ENCODE measurements around the gene MPDZ.
A peak's percentile ranks its signal among the peaks of the same experiment; 100 is the strongest.

MPDZ gene

DNA sequence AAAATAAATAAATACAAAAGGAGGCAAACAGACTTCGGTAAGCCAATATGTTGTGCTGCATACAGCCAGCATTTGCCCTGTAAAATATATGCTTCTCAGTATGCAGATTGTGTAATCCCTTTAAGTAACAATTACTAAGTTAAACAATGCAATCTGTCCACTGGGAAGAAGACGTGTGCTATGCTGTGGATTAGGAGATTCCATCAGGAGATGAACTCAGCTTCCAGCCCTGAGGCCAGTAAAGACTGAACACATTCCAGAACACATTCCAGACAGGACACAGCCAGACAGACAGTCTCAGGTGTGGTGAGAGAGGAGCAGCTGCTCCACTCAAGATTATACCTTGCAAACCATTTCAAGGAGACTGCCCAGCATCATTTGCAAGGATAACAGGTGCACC is 97.8 kb downstream of the MPDZ start:
- DNase-seq (ENCODE audit: low read depth): peak; percentile 53

DNA sequence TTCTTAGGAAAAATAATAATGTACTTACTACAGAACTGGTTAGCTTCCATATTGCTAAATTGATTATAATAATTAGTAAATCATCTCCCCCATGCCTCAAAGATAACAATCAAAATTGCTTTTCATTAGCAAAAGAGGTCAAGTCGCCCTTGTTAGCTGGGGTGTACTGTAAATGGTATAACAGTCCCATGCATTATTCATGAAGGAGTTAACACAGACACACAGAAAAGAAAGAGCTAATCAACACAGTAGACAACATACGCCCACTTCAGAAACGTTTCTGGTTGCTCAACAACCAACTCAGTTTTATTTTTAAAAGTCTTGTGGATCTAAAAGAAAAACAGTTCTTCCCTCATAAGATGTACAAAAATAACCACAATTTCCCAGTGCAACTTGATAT is 100.2 kb downstream of the MPDZ start:
- DNase-seq (ENCODE audit: low read depth): no peak

DNA sequence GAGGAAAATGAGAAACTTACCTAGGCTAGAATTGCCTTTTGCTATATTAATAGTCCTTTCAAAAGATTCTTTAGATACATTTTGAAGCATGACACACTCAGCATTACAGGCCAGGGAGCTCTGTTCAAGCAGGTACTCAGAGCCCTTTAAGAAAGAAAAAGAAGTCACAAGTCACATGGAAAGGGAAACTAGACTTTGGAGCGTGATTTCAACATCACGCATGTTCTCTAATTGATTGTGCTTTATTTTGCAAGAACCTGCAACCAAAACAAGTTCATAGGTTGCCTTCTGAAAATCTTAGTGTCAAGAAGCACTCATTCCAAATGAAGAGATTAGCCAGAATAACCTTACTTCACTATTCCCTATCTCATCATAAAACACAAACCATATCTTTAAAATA is 103.8 kb downstream of the MPDZ start:
- DNase-seq (ENCODE audit: low read depth): no peak

DNA sequence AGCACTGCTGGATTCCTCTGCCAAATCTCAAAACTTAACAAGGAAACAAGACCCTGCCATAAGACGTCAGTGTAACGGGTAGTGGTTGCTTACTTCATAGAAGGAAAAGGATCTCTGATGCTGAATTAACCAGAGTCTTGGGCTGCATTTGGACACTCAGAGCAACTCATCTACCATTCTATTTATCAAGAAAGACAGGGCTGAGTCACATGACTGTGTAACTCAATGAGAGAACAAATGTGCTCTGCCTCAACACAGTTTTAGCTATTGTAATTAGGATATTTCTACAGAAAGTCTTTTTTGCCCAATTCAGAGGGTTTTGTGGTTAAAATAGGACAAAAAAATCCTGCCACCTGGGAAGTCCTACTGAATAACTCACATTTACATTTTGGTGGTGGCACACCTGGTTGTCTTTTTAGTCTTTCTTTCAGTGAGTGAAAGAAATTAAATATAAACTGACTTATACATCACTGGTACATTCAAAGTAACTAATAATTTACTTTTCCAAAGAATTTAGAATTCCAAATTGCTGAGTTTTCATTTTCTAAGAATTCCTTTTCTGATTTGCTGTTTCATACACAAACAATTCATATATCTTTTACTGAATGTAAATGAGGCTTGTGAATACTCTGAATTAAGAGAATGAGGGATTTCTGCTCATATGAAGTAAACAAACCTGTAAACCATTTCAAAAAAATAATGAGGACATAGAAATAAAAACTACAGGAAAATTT is 104.4 kb downstream of the MPDZ start:
- no peak for DNase-seq (ENCODE audit: low read depth)

DNA sequence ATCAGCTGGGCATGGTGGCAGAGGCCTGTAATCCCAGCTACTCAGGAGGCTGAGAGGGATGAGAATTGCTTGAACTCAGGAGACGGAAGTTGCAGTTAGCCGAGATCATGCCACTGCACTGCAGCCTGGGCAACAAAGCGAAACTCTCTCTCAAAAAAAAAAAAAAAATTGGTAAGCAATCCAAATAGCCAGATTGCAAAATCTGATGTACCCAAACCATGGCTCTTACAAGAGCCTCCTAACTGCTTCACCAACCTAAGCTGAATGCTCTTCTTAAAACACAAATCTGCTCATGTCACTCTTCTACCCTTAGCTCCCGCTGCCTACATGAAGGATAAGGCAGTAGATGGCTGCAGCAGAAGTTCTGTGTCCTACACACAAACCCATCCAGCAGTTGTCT is 105.9 kb downstream of the MPDZ start:
- DNase-seq (ENCODE audit: low read depth): no peak

DNA sequence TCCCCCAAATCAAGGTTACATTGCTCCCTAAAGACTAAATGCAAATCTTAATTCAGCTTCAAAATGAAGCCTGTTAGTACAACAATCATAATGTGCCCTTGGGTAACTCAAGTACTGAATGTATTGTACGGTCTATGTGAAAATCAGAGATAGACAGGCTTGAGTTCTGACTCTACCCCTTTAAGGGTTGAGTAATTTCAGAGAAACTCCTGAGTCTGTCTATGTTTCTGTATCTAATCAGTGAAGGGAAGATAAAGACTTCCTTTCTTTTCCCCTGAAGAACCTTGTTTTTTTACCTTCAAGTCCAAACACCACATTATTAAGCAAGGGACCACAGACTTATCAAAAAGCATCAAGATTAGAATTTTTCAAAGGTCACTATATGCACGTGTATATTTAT is 108.2 kb downstream of the MPDZ start:
- no peak for DNase-seq (ENCODE audit: low read depth)

DNA sequence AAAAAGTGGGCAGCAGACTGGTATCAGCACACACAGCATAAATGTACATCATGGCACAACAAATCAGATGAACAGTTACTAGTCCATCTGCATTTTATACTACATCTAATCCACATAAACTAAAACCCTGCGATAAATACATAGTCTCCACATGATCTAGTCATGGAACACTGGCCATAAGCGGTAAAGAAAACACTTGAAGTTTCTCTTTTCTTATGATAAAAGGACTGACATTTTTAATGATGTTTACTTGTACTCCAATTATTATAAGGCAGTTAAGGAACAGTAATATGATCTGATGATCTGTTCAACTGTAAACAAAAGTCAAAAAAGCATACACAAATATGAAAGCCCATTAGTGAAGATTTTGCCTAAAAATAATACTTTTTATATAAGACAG is 112.5 kb downstream of the MPDZ start:
- DNase-seq (ENCODE audit: low read depth): no peak

DNA sequence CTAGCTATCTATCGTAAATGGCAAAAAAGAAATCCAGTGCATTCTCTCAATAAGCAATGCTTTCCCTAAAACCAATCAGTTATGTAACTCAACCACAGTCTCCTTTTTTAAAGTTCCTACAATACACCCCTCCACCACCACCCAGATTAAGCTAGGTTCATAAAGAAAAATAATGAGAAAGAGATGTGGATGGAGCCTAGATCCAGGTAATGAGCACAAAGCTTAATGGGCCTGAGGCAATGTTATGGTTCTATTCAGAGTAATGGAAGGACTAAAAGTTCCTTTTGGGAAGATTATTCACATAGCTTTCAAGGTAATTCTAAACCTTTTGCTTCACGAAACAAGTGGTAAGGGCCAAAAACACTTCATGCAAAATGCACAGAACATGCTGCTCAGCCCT is 113.5 kb downstream of the MPDZ start:
- no peak for DNase-seq (ENCODE audit: low read depth)

DNA sequence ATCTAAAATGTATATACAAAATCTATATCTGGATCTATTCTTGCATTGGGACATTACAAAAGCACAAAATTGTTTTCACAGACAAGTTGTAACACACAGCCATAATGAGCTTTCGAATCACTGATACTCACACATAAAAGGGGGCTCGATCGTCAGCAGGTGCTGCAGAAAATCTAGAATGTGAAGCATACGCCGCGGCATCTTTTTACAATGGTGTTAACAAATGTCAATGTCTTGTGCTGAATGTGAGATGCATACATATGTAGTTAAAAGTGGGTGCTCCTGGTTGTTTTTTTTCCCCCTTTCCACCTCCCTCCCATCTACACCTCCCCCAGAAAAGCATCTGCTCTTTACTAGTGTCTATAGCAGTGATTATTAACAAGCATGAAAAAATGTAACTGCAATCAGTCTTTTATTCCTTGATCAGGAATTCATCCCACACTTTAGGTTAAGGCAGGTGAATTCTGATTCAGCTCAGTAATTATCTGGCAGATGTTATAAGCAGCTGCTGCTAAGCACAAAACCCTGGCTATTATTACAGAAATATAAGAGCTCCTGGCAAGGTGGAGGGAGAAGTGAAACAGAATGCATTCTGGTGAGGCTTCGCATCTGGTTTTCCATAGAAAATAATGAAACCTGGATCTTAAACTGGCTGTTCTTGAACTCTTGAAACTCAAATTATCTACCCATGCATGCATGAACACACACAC is 114.1 kb downstream of the MPDZ start:
- DNase-seq (ENCODE audit: low read depth): no peak

DNA sequence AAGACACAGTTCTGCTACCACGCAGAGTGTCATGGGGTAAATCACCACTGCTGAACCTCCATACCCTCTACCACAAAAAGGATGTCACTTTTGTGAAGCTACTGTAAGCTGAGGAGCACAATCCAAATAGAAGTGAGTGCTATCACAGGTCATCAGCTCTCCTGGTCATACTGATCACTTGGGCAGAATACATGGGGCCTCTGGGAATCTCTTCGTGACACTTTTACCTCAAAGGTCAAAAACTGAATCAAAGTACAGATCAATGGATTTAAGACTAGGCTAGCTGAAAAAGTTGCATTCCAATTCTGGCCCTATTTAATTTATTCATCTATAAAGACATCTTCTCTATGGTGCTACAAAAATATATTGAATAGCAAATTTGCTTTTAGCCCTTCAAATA is 115.5 kb downstream of the MPDZ start:
- no peak for DNase-seq (ENCODE audit: low read depth)

DNA sequence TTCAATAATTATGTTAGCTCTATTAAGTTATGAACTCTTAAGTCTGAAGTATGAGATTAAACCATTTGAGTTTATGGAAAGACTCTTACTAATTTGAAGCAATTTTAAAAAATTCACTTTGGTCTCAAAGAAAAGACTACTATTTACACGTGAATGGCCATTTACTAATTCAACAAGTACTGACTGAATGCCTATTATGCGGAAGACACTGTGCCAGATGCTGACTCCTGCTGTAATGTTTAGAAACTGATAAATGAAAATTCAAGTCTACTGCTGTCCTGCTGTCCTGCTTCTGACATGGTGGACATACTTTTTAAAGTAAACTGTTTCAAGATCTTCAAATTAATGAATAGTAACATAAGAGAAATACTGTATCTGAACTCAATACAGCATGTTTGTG is 116.2 kb downstream of the MPDZ start:
- DNase-seq (ENCODE audit: low read depth): no peak

DNA sequence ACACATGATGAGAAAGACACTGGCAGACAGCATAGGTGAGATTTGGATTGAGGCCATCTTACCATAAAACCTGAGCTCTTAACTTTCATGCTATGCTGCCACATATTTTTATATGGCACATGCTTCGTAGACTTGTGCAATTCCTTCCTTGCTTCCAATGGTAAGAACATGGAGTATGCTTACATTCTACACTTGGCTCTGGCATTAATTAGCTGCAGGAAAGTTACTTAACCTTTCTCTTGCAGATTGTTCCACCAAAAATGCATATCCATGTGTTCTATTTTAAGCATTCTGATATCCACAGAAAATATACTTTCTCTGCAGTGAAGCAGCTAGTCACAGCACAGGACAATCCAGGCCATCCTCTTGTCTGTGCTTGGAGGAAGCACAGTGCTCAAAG is 119.4 kb downstream of the MPDZ start:
- no peak for DNase-seq (ENCODE audit: low read depth)

DNA sequence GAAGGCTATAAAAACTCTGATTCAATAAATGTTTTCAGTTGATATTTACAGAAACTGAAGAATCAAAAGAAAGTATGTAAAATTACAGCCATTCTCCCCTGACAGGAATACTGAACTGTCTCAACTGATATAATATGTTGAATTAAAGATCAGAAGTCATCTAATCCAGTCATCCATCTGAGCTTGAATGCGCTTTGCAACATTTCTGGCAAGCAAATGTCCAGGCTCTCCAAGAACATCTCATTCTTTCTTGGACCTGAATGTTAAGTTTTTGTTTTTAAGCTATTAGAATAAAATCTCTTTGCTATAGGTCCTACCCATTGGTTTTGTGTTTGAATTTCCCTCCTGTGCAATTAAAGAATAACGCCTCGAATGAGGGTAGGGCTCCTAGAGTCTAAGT is 120.5 kb downstream of the MPDZ start:
- no peak for DNase-seq (ENCODE audit: low read depth)

DNA sequence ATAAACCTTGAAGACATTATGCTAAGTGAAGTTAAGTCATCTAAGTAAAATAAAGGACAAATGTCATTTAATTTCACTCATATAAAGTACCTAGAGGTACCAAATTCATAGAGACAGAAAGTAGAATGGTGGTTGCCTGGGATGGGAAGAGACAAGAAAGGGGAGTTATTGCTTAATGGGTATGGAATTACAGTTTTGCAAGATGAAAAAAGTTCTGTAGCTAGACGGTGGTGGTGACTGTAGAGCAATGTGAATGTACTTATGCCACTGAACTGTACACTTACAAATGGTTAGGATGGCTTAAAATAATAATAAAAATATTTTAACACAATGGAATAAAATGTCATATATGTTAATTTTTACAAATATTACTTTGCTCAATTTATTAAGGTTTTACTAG is 128.0 kb downstream of the MPDZ start:
- DNase-seq (ENCODE audit: low read depth): no peak

DNA sequence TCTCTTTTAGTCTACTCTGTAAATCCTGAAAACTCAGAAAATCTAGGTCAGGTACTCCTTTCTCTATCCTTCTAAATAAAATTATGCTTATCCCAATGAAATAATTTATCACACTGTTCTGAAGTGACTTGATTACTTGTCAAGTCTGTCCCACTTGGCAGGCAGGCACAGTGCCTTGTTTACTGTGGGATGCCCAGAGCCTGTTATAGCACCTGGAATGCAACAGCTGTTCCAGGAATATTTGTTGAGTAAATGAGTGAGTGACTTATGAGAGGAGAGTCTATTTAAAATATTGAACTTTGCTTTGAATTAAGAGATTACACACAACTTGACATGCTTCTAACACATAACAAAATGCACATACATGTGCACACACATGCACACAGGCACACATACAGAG is 130.0 kb downstream of the MPDZ start:
- DNase-seq (ENCODE audit: low read depth): no peak

DNA sequence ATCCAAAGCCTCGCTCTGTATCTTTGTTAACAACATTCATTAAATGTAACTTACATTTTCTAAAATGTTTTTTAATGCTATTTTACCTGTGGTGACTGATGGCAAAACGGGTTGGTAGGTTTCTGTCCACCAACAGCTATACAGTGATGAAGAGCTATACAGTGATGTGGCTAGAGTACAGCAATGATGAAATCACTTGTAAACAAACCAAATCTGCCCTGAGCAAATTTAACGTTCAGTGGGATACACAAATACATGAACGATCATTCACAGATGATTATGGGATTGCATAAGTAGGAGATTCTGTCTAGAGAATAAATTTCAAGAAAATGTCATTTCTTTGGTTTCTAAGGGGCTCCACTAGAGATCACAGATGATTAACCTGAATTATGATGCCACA is 132.7 kb downstream of the MPDZ start:
- peak; percentile 23 for DNase-seq (ENCODE audit: low read depth)

DNA sequence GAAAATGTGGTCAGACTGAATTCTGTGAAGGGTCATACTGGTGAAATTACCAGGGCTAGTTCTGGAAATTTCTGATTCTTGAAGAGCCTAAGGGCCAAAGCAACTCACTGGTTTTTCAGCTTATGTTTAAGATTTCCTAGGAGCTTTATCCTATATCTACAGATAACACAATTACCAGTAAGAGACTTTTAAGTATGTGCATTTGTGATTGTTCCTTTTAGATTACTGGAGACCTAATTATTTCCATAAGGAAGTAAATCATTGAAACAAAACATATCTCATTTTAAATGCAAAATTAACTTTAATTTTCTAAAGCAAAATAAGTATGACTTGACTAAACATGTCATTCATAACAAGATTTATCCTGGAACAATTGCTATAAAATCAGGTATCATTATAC is 134.2 kb downstream of the MPDZ start:
- no peak for DNase-seq (ENCODE audit: low read depth)

DNA sequence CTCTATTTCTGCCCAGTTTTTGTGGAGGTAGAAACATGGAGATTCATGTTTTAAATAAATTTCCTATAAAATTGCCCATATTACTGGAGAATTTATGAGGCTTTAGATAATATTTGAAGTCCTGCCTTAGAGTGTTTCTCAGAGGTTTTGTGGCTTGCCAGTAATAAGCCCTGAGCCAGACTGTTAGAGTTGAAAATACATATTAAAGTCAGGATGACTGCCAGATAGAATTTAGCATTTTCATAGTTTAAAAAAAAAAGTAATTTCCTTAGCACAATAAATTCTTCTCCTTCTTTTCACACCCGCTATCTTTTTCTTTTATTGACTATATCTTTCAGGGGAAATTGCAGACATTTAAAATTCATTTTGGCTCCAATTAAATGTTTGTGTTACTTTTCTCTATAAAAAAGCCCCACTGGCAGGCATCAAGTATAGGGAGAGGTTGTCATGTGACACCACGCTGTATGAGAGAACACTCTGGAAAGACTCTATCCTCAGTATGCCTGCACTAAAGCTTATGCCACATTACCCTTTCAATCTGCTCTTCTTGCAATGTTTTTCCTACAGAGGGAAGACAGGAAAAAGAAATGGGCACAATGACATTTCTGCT is 135.2 kb downstream of the MPDZ start:
- no peak for DNase-seq (ENCODE audit: low read depth)

DNA sequence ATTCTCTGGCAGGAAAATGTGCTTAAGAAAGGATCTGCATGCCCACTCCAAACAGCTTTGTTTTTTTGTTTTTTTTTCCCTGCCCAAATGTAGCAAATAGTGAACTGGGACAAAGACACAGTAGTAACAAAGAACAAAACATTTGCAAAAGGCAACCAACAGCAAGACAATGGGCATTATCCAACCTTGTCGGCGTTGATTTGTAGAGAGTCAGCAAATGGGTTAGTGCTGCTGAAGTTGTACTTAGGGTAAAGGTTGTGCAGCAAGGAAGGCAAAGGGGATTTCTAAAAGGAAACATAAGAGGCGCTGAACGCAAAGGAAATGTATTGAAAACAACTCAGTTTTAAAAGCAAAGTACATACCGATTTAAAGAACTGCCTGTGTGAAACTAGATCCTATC is 136.2 kb downstream of the MPDZ start:
- DNase-seq (ENCODE audit: low read depth): no peak

DNA sequence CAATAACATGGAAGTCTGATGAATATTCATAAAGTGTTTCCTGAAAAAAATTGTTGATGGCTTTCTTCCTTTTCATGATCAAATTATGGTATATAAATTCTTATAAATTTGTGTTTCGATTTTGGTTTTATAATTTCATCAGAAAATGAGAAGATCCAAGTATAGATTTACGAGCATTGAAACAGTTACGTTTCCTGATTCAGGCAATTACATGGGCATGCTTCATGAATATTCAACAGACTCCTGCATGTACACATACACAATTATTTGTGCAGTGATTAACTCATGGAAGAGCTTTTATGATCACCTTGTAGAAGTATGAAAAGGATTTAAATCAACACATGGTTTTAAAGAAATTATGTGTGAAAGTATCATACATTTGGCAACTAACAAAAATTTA is 136.7 kb downstream of the MPDZ start:
- no peak for DNase-seq (ENCODE audit: low read depth)

DNA sequence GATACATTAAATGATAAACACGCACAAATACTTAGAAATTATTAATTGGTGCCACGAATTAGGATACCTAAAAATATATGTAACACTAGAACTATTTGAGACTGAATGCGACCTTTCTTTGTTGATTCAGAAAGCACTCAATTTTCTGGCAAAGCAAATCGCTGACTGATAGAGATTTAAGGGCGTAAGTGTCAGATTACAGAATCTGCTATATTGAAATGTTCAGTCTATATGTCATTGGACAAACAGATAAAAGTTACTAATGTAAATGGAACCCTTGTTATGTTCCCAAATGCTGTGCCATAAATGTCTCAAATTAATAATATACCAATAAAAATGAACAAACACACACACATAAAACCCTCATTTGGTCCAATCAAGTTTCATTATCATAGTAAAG is 137.9 kb downstream of the MPDZ start:
- no peak for DNase-seq (ENCODE audit: low read depth)

DNA sequence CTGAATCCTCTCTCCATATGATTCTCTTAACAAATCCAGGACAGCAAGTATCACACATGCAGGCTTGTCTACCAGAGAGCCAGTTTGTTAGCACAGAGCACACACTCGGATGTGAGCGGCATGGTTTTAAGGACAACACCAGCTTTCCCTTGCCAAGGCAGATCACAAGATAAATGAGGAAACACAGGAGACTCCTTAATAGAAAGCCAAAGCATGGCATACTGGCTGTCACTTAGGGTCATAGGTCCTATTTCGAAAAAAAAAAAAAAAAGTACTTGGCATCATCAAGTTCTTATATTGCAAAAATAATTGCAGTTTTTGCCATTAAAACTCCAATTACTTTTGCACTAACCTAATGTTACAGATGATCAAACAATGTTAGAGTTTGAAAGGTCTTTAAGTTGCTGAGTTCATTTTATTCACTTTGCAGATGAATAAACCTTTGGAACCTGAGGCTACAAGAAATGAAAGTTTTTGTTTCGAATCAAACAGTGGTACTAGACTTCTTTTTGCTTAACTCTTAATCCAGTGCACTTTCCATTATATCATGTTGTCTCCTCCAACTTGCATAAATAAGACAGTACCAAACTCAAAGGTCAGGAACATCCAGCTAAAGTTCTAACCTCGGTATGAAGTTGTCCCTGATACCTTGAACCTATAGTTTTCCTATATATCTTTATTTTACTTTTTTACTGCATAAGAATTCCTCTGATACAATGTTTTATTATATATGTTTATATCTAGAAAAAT is 138.5 kb downstream of the MPDZ start:
- DNase-seq (ENCODE audit: low read depth): no peak

DNA sequence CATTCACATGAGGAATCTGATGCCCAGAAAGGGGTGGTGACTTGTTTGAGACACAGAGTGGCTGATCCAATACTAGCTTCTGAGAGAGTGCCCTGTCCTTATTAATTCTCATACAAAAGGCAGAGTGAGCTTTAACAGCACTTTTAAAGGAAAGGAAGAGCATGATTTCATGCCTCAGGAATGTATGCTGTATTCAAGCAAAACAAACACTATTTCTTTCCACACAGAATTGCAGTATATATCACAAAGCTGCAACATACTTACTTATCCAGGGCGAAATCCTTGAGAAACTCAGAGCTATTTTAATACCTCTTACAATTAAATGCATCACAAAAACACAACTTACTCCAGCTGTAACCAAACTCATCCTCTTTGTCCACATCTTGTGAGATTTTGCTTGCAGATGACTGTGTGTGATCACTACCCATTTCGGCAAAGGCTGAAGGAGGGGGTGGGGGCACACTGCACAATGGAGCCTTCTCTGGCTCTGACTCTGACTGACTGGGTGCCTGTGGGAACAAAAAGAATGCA is 139.8 kb downstream of the MPDZ start:
- peak; percentile 87 for DNase-seq (ENCODE audit: low read depth)
